GM18498 (cell line): ENCODE results near the gene P2RX6.
"Not testable (repeated sequence)": the region's sequence is repeated elsewhere in the genome, so short reads cannot be mapped to it uniquely, and the experiment has no call there.

Experiments
- ATAC-seq: cut with Tn5 transposase; IDR thresholded peaks from one replicate; pipeline ENCODE4 v1.9.1; 2021; ENCODE audit warnings: mild to moderate bottlenecking, moderate library complexity; ENCODE audit not compliant: unreplicated experiment

Gene P2RX6

GRCh38 chr22:21051145-21051830, 36.3 kb downstream of the P2RX6 start:
- no peak for ATAC-seq

GRCh38 chr22:21051831-21052400, 37.0 kb downstream of the P2RX6 start:
- no peak for ATAC-seq

DNA sequence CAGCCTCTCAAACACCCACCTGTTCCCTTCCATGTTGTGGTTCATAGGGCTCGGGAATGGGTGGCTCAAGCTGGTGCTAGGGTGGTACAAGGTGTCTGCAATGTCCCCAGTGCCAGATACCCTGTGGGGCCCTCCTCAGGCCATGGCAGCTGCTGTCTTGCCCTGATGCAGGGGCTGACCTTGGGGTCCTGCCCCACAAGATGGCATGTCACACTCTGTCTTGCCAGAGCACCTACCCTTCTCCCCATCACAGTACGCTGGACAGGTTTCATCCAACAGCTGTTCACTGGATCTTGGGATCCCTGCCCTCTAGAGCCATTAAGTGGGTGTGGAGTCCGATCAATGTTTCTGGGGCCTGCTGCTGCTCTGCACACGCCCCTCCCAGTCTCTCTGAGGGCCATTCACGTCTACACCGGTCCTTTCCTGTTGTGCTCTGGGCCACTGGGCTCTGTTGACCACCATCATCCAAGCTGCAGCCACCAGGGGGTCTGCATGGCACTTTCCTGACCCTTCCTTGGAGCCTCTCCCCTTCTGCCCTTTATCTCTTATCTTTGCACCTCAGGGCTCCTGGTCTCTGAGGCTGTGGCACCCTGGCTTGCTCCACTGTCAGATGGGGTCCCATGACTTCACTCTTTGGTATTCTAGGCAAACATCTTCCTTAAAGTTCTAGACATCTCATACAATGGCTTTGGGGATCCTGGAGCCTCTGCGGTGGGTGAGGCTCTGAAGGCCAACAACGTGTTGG, 37.9 kb downstream of the P2RX6 start:
- no peak for ATAC-seq

GRCh38 chr22:21054046-21054713, 39.2 kb downstream of the P2RX6 start:
- ATAC-seq = no peak

DNA sequence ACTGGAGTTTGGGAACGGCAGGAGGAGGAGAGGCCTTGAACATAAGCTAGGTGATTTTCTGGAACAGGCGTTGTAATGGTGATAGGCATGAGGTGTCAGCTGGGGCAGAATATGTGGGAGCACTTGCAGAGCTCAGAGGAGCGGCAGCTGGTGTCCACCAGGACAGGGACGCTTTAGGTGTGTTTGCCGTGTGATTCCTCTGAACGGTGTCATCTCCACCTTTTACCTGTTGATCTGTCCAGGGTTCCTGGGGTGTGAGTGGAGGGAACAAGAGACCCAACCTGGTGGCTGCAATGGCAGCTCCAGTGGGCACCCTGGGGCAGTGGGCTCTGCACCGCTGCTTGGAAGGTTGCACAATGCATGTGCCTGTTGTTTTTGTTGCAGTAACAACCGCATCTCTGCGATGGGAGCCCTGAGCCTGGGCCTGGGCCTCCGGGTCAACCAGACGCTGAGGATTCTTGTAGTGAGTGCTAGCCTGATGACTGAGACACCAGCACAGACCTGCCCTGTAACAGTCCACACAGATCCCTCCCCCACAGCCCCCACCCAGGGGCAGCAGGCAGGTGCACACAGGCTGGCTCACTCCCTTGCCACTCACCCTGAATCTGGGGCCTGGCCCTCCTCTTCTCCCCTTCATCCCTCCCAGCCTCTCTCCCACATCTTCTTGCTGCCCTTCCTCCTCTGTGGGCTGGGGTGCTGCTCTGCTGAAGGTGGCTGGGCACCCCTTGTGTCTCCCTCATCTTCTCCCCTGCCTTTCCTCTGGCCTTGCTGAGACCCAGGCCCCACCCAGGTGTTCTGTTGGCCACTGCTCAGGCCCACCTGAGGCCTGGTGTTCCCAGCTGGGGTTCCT, 40.0 kb downstream of the P2RX6 start:
- ATAC-seq = no peak

DNA sequence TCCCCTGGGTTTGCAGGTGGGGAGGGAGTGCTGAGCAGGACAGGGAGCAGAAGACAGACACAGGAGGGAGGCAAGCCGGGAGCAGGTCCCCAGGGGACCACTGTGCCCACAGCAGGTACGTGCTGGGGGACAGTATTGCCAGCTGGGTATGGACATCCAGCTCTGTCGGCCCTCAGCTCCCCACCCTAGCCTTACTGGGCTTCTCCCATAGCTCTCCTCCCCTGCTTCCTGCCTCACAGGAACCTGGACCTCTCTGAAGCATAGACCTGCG, 40.5 kb downstream of the P2RX6 start:
- no peak for ATAC-seq

DNA sequence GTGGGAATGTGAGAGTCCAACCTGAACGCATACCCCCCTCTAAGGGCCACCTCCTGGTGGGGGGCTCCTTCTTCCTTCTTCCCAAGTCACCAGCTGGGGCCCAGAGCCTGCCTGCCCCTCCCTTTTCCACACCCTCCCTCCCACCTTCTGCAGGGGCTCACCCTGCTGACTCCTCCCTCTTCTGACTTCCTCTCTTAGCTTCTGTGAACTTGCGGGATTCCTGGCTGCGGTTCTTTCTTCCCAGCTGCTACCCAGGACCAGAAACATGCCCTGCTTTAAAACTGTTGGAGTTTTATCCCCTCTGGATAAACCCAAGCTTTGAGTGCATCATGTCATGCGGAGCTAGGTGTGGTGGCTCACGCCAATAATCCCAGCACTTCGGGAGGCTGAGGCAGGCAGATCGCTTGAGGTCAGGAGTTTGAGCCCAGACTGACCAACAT, 40.9 kb downstream of the P2RX6 start:
- no peak for ATAC-seq

GRCh38 chr22:21060363-21060762, 45.4 kb downstream of the P2RX6 start:
- ATAC-seq = not testable (repeated sequence)

GRCh38 chr22:21061660-21062321, 46.8 kb downstream of the P2RX6 start:
- not testable (repeated sequence) for ATAC-seq

DNA sequence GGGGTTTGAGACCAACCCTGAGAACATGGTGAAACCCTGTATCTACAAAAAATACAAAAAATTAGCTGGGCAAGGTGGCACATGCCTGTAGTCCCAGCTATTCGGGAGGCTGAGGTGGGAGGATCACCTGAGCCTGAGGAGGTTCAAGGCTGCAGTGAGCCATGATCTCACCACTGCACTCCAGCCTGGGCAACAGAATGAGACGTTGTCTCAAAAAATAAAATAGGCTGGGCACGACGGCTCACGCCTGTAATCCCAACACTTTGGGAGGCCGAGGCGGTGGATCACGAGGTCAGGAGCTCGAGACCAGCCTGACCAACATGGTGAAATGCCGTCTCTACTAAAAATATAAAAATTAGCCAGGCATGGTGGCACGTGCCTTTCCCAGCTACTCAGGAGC, 49.5 kb downstream of the P2RX6 start:
- ATAC-seq = not testable (repeated sequence)

DNA sequence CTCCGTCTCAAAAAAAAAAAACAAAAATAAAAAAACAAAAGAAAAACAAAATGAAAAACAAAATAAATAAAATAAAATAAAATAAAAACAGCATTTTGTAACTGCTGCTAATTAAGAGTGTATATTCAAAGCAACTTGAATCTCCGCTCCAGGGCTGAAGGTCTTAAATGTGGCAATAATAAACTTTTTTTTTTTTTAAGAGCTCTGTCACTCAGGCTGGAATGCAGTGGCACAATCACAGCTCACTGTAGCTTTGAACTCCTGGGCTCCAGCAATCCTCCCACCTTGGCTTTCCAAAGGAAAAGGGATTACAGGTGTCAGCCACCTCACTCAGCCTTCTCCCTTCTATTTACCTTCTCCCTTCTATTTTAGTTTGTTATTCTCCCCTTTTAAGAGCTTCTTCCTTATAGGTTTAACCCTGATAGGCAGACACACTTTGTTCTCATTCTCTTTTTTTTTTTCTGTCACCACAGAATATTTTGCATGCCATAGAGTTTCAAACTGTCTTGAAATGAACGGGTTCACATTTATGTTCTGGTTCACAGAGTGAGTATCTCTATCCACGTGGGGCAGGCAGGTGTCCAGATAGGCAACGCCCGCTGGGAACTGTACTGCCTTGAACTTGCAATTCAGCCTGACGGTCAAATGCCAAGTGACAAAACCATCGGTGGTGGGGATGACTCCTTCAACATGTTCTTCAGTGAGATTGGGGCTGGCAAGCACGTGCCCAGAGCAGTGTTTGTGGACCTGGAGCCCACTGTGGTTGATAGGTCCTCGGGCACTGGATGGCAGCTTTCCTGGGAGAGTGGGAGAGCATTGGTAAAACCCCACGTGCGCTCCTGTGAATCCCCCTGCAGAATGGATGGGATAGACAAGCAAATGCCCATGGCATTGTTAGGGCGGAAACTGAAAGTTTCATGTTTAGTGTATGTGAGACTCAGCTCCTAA, 50.2 kb downstream of the P2RX6 start:
- ATAC-seq = no peak

- no peak for ATAC-seq
Observed at GRCh38 chr22:21067075-21067900, 52.3 kb downstream of the P2RX6 start.

GRCh38 chr22:21067901-21068680, 53.1 kb downstream of the P2RX6 start:
- ATAC-seq = no peak

DNA sequence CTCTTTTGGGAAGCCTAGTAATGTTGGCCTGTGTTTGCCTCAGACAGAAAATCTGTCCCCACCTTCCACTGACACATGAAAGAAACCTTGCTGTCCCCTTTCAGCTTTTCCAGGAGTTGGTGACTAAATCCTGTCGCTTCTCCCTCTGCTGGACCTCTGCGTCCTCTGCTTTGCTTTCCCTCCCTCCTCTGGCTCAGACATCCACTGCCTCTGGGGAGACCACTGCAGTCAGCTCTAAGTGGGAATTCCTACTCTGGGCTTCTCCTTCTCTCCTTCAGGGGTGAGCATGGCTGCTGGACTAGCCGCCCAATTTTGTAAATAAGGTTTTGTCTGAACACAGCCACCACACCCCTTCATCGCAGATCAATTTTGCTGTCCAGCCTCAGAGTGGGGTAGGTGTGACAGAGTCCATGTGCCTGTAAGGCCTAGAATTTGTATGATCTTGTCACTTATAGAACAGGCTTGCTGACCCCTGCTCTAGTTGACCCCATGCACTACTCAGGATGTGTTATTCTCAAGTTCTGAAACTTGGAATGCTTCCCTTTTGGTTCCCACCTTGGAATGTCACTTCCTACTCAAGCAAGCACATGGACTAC, 53.8 kb downstream of the P2RX6 start:
- ATAC-seq = no peak

DNA sequence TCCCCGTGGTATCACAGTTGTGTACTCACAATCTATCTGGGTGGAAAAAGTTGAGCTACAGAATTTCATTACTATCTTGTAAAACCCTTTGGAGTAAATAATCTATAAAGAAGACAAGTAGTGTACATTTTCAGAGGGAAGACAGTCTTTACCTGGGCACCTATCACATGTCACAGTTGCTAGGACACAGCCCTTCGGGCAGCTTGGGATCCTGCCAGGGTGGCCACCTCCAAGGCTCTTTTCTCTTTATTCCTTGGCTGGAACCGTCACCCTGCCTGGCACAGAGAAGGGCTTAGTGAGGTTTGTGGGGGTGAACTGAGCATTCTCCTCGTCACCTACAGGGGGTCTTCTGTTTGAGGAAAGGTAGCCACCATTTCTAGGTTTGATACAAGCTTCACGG, 54.4 kb downstream of the P2RX6 start:
- ATAC-seq = no peak

DNA sequence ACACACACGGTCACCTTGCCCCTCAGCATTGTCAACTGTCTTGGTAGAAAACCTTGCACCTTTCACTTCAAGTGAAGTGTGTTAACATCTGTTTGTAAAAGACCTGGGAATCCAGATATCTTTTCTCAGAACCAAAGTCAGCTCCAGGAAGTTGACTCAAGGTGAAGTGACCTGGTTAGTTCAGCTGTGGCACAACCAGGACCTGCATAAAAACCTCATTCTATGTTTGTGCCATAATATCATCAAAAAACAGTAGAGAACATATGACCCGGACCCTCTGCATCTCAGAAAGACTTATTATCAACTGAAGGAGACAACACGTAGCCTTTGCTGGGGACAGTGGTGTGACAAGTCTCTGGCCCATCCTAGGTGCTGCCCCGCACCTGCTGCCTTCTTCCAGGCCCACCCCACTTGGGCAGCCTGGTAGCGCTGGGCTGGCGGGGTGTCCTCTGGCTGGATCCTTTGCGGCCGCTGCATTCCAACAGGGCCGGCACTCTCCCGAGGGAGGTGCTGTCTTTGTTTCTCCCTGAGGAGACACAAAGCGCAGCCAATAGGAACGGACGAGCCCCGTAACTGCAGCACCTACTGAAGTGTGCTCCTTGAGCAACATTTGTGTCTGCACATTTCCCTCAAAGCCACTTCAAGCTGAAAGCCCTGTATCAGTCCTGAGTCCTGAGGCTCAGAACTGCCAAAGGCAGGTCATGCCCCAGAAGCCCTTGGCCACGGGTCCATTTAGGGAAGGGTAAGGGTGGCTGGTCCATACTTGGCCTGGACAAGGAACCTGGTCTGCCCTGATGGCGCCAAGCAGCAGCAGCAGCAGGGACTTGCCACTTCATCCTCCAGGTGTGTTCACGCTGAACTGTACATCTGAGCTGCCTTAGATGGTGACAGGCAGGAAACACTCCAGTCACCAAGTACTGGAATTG, 56.0 kb downstream of the P2RX6 start:
- no peak for ATAC-seq
